ENCODE measurements around the gene EMILIN3.

EMILIN3 gene

DNA sequence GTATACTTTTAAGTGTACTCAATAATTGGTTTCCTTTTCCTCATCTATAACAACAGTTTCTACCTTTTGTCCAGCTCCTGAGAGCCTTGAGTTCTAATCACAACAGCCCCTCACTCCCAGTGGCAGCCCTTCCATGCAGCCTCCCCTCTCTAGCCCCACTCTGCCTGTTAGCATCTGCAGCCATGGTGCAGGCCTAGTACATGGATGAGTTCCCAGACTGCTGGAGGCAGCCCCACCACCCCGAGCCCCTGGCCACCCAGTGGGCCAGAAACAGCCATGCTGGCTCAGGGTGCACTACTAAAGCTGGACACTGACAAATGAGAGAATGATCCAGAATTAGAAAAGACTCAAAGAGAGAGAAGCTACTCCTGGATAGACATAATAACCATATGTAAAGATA is 35.7 kb downstream of the EMILIN3 start:
- no peak overlapping the region for H3K4me3 ChIP-seq (ENCODE audit: low read depth, low read length)
- no peaks in the 10 kb centered on the region for H3K27me3 ChIP-seq (ENCODE audit: control insufficient read depth, insufficient read depth, low read length)
- H3K9me3 ChIP-seq (ENCODE audit: control insufficient read depth, insufficient read depth, low read length), result no peaks in the 10 kb centered on the region
- no peaks in the 10 kb centered on the region for H3K36me3 ChIP-seq (ENCODE audit: control insufficient read depth, insufficient read depth, low read length)
- no peaks in the 10 kb centered on the region for H3K4me1 ChIP-seq (ENCODE audit: control insufficient read depth, insufficient read depth, low read length)
- H3K27ac ChIP-seq (ENCODE audit: low read depth, low read length), result no peak overlapping the region
- no peak overlapping the region for H3K9ac ChIP-seq (ENCODE audit: low read depth, low read length)

DNA sequence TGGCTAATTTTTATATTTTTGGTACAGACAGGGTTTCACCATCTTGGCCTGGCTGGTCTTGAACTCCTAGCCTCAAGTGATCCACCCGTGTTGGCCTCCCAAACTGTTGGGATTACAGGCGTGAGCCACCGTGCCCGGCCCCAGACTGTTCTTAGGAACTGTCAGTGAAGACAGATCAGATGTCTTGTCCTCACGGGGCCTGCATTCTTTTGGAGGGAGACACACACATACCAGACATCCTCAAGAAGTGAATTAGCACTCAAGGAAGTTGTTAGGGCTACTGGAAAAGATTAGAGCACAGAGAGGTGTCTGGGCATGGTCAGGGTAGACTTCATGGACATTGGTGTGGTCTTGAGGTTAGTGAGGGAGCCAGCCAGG is 36.3 kb downstream of the EMILIN3 start:
- Histone ChIP-seq H3K36me3 (ENCODE audit: control insufficient read depth, insufficient read depth, low read length) (no peaks in the 10 kb centered on the region), H3K9ac (ENCODE audit: low read depth, low read length) (no peak overlapping the region), H3K4me3 (ENCODE audit: low read depth, low read length) (no peak overlapping the region), H3K27me3 (ENCODE audit: control insufficient read depth, insufficient read depth, low read length) (no peaks in the 10 kb centered on the region), H3K9me3 (ENCODE audit: control insufficient read depth, insufficient read depth, low read length) (no peaks in the 10 kb centered on the region), H3K4me1 (ENCODE audit: control insufficient read depth, insufficient read depth, low read length) (no peaks in the 10 kb centered on the region), H3K27ac (ENCODE audit: low read depth, low read length) (no peak overlapping the region)

DNA sequence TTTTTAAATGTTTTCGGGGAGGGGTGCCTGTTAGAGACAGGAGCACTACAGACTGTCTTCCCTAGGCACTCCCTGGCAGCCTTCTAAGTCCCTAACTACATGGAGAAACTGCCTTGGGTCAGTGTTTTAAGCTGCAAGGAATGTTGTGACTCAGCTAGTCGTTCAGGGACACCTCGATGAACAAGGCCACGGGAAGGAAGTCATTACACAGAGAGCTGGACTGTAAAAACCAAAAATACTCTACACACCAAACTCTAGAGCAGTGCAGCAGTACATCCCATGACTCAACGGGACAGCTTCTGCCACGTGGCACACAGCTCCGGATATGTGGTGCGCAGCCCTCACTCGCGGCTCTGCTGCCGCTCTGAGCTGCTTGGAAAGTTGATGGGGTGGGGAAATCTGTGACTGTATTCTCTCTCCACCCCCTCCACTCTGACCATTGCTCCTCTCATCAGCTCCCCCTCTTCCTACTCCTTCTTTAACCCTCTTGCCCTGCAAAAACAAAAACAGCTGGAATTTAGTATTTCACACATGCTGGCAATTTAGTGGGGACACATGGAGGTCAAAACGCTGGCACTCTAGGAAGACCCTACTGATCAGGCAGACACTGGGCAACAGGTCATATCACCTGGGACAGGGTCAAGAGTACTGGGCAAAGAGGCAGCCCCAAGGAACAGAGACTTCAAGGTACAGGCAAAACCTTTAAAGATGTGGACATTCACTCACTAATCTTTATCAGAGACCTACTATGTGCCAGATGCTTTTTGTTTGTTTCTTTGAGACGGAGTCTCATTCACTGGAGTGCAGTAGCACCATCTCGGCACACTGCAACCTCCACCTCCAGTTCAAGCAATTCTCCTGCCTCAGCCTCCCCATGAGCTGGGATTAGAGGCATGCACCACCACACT is 36.9 kb downstream of the EMILIN3 start:
- Histone ChIP-seq H3K9me3 (ENCODE audit: control insufficient read depth, insufficient read depth, low read length) (no peaks in the 10 kb centered on the region), H3K9ac (ENCODE audit: low read depth, low read length) (no peak overlapping the region), H3K4me3 (ENCODE audit: low read depth, low read length) (no peak overlapping the region), H3K27me3 (ENCODE audit: control insufficient read depth, insufficient read depth, low read length) (no peaks in the 10 kb centered on the region), H3K27ac (ENCODE audit: low read depth, low read length) (no peak overlapping the region), H3K36me3 (ENCODE audit: control insufficient read depth, insufficient read depth, low read length) (no peaks in the 10 kb centered on the region), H3K4me1 (ENCODE audit: control insufficient read depth, insufficient read depth, low read length) (no peaks in the 10 kb centered on the region)

DNA sequence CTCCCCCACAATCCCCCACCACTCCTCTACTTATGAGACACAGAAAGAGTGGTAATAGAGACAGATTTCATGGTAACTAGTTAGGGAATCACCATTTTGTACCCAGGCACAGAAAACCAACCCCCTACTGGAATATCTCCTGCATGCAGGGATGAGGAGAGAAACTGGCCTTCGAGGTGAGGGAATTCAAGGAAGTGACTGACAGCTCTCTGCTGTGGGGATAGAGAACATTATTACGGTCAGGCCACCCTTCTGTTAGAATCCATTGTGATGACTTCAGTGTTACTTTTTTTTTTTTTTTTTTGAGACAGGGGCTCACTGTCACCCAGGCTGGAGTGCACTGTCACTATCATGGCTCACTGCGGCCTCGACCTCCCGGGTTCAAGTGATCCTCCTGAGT is 39.4 kb downstream of the EMILIN3 start:
- Histone ChIP-seq H3K4me3 (ENCODE audit: low read depth, low read length) (no peak overlapping the region), H3K36me3 (ENCODE audit: control insufficient read depth, insufficient read depth, low read length) (no peaks in the 10 kb centered on the region), H3K27ac (ENCODE audit: low read depth, low read length) (no peak overlapping the region), H3K9me3 (ENCODE audit: control insufficient read depth, insufficient read depth, low read length) (no peaks in the 10 kb centered on the region), H3K9ac (ENCODE audit: low read depth, low read length) (no peak overlapping the region), H3K4me1 (ENCODE audit: control insufficient read depth, insufficient read depth, low read length) (no peaks in the 10 kb centered on the region), H3K27me3 (ENCODE audit: control insufficient read depth, insufficient read depth, low read length) (no peaks in the 10 kb centered on the region)

DNA sequence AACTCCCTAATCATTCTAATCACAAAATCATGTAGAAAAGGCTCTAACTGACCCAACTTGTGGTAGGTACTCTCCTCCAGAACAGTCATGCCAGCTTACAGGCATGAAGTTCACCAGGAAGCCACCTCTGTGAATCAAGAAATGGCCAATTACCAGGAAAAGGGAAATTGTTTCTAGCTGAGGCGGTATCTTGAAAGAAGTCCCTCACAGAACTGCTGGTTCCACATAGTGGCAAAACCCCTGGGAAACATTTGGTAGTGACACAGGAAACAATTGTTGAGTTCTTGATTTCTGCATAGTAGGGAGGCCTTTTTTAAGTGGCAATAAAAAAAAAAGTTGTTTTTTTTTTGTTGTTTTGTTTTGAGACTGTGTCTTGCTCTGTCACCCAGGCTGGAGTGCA is 45.6 kb downstream of the EMILIN3 start:
- Histone ChIP-seq H3K9ac (ENCODE audit: low read depth, low read length) (no peak overlapping the region), H3K4me1 (ENCODE audit: control insufficient read depth, insufficient read depth, low read length) (peaks cover 6% of the 10 kb centered on the region), H3K36me3 (ENCODE audit: control insufficient read depth, insufficient read depth, low read length) (no peaks in the 10 kb centered on the region), H3K4me3 (ENCODE audit: low read depth, low read length) (no peak overlapping the region), H3K9me3 (ENCODE audit: control insufficient read depth, insufficient read depth, low read length) (no peaks in the 10 kb centered on the region), H3K27ac (ENCODE audit: low read depth, low read length) (no peak overlapping the region), H3K27me3 (ENCODE audit: control insufficient read depth, insufficient read depth, low read length) (no peaks in the 10 kb centered on the region)

DNA sequence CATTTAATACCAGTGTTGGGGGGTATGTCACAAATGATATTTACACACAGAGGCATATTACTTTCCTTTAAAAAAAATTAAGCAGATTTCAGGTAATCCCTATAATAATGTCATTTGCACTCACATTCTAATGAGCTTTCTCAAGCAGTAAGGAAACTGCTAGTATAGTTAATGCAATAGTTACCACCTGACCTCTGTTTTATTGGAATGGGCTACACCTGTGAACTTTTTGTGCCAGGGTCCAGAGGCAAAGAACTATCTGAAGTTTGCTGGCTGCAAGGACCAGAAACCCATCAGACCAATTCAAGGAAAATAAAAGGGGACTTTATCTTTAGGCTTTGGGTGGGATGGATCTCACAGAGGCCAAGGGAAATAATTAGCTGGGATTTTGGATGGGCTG is 46.2 kb downstream of the EMILIN3 start:
- no peak overlapping the region for H3K27ac ChIP-seq (ENCODE audit: low read depth, low read length)

DNA sequence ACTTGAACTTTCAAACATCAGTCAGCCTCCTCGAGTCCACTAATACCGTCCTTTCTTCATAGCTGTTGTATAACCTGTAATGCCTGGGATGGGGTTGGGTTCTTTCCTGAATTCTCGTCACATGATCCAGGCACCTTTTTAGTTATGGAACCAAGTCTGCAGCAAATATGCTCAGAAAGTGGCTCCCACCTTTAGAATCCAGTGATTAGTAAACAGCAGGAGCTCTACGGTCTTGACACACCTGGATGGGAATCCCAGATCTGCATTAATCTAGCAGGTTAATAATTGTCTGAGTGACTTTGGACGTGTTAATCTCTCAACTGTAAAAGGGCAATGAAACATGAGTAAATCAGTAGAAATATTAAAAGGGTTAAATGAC is 48.4 kb downstream of the EMILIN3 start:
- Histone ChIP-seq H3K36me3 (ENCODE audit: control insufficient read depth, insufficient read depth, low read length) (no peaks in the 10 kb centered on the region), H3K9me3 (ENCODE audit: control insufficient read depth, insufficient read depth, low read length) (no peaks in the 10 kb centered on the region), H3K4me1 (ENCODE audit: control insufficient read depth, insufficient read depth, low read length) (peaks cover 6% of the 10 kb centered on the region), H3K9ac (ENCODE audit: low read depth, low read length) (no peak overlapping the region), H3K27me3 (ENCODE audit: control insufficient read depth, insufficient read depth, low read length) (no peaks in the 10 kb centered on the region), H3K27ac (ENCODE audit: low read depth, low read length) (no peak overlapping the region), H3K4me3 (ENCODE audit: low read depth, low read length) (peak overlapping the region; percentile 83)

More for the DNA sequence above, 46.2 kb downstream of the EMILIN3 start:
- Histone ChIP-seq H3K4me3 (ENCODE audit: low read depth, low read length) (no peak overlapping the region), H3K27me3 (ENCODE audit: control insufficient read depth, insufficient read depth, low read length) (no peaks in the 10 kb centered on the region), H3K4me1 (ENCODE audit: control insufficient read depth, insufficient read depth, low read length) (peaks cover 6% of the 10 kb centered on the region), H3K9me3 (ENCODE audit: control insufficient read depth, insufficient read depth, low read length) (no peaks in the 10 kb centered on the region), H3K9ac (ENCODE audit: low read depth, low read length) (no peak overlapping the region), H3K36me3 (ENCODE audit: control insufficient read depth, insufficient read depth, low read length) (no peaks in the 10 kb centered on the region)

DNA sequence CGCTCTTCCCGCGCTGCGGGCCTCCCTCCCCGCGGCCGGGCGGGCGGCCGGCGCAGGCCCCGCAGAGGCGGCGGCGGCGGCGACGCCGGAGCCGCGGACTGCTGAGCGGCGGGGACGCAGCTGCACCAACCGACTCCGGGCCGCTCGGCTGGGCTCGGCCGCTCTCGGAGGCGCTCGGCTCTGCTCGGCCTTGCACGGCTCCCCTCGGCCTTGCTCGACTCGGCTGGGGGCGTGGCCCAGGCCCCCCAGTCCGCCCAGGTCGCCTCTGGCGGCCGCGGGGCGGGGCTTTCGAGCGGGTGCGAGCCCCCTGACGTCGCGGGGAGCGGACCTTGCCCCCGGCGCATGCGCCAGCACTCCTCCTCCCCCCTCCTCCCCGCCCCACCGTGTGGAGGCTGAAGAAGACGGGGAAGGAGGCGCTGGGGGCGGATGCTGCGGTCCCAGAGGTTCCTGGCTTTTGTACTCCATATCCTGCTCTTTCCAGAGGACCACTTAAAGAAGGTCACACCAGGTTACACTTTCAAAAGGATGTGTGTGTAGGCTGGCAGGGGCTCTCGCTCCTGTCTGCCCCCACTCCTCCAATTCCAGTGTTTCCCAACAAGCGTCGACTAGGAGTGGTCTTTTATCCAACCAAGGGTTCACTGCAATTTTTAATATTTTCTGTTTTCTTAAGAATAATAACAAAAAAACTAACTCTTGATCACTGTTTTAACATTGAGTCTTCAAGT is 48.9 kb downstream of the EMILIN3 start, which contains the start of gene ZHX3:
ZHX3 (minus strand) TSS at position 186 of the 725 bp plus-strand sequence. CDS start 112,815 bp downstream, outside the sequence.
- H3K27me3 ChIP-seq (ENCODE audit: control insufficient read depth, insufficient read depth, low read length), result no peaks in the 10 kb centered on the region
- no peaks in the 10 kb centered on the region for H3K9me3 ChIP-seq (ENCODE audit: control insufficient read depth, insufficient read depth, low read length)
- H3K9ac ChIP-seq (ENCODE audit: low read depth, low read length), result peak within 1 kb of the TSS; percentile 13; the same call in 1 of the 2 replicates
- peak within 1 kb of the TSS; percentile 40 for H3K27ac ChIP-seq (ENCODE audit: low read depth, low read length)
- H3K4me3 ChIP-seq (ENCODE audit: low read depth, low read length), result peak within 1 kb of the TSS; percentile 83
- H3K4me1 ChIP-seq (ENCODE audit: control insufficient read depth, insufficient read depth, low read length), result peaks cover 6% of the 10 kb centered on the region
- H3K36me3 ChIP-seq (ENCODE audit: control insufficient read depth, insufficient read depth, low read length), result no peaks in the 10 kb centered on the region

DNA sequence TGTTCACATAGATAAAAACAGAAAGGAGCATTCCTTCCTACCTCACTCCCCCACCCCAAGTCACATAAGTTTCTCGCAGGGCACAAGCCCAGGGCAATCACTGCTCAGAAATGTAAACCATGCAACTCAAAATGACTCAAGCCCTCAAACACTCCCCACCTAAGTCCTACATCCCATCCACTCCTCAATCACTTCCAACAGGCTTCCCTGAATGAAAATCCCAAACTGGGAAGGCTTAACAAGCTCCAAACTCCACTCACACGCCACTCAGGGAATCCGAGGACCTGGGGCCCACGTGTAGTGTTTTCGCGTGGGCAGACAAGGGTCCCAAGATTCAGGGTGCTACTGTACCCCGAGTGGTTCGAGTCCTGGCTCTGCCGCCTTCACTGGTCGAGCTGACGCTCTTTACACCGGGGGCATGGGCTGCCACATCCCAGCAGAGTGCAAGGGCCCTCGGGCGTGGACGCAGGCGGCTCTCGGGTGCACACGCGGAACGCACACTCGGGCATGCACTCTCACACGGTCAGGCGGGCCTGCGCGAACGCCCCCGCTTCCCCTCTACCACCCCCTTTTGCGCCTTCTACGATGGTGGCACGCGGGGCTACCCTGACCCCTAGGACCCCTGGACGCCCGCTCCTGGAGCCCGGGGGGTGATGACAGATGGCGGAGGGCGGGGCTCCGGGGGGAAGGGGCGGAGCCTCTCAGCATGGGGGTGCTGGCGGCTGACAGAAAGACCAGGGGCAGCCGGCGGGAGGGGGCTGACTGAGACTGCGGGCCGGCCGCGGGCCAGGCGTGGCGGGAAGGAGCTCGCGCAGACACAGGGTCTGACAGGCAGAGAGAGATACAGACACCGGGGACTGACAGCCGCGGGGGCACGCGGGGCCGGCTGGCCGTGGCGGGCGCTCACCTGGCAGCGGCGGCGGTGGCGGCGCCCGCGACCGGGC is 49.7 kb downstream of the EMILIN3 start:
- Histone ChIP-seq H3K27me3 (ENCODE audit: control insufficient read depth, insufficient read depth, low read length) (no peaks in the 10 kb centered on the region), H3K36me3 (ENCODE audit: control insufficient read depth, insufficient read depth, low read length) (no peaks in the 10 kb centered on the region), H3K4me1 (ENCODE audit: control insufficient read depth, insufficient read depth, low read length) (peaks cover 6% of the 10 kb centered on the region), H3K9ac (ENCODE audit: low read depth, low read length) (peak overlapping the region; percentile 13; the same call in 1 of the 2 replicates), H3K27ac (ENCODE audit: low read depth, low read length) (peak overlapping the region; percentile 40), H3K4me3 (ENCODE audit: low read depth, low read length) (peak overlapping the region; percentile 83), H3K9me3 (ENCODE audit: control insufficient read depth, insufficient read depth, low read length) (no peaks in the 10 kb centered on the region)

DNA sequence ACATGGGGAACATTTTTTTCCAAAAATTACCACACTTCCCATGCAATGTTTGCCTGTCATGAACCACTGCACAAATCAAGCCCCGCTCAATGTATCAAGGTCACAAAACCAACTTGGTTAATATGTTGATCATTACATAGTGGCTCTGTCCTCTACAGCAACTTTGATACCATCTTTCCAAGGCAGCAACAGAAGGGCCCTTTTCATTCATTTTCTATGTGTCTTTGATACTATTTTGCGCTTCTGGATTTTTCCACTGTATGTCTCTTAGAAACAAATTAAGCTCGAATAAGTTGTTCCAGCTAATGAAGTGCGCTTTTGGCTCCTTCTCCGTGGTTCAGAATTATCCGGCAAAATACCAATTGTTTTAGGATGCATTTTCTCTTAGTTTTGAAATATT is 50.6 kb downstream of the EMILIN3 start:
- Histone ChIP-seq H3K9ac (ENCODE audit: low read depth, low read length) (no peak overlapping the region), H3K27me3 (ENCODE audit: control insufficient read depth, insufficient read depth, low read length) (no peaks in the 10 kb centered on the region), H3K27ac (ENCODE audit: low read depth, low read length) (no peak overlapping the region)

More for the DNA sequence above, 50.6 kb downstream of the EMILIN3 start:
- no peaks in the 10 kb centered on the region for H3K36me3 ChIP-seq (ENCODE audit: control insufficient read depth, insufficient read depth, low read length)
- H3K4me1 ChIP-seq (ENCODE audit: control insufficient read depth, insufficient read depth, low read length), result peaks cover 6% of the 10 kb centered on the region
- no peaks in the 10 kb centered on the region for H3K9me3 ChIP-seq (ENCODE audit: control insufficient read depth, insufficient read depth, low read length)
- H3K4me3 ChIP-seq (ENCODE audit: low read depth, low read length), result no peak overlapping the region
